ENCODE results near the gene MYO9B. TPM values are rescaled to one million over a fixed set of nuclear protein-coding genes. Genes with fewer than 3 reads are reported as not detected.

Gene MYO9B
- total RNA-seq, 1 donor from 2014 or later: 123 TPM

DNA sequence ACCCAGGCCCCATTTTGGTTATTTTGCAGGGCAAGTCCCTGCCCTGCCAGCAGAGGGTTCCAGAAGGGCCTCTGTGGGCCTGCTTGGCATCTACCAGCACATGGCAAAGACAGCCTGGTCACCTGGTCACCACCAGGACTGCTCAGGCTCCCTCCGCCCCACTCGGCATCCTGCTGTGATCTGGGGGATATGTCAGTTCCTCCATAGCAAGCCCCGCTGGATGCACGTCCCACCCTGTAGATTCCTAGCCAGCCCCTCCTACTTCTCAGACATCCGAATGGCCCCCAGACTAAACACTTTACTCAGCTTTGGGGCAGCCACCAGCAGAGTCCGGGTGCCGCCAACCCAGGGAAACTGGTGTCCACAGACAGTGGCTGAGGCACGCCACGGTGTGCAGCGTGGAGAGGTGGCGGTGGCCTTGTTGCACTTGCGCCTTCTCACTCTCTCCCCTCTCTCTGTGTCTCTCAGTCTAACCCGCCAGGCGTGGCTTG, 107.7 kb downstream of the MYO9B start:
- Histone ChIP-seq H3K27ac (ENCODE audit: low read depth, low read length) (no peak overlapping the region), H3K36me3 (ENCODE audit: insufficient read depth, low read length) (peaks cover 22% of the 10 kb centered on the region), H3K4me2 (ENCODE audit: low read length) (no peak overlapping the region), H2AFZ (ENCODE audit: low read depth, low read length) (no peak overlapping the region), H3K27me3 (ENCODE audit: insufficient read depth, low read length) (no peaks in the 10 kb centered on the region), H3K79me2 (ENCODE audit: insufficient read depth, low read length) (no peaks in the 10 kb centered on the region), H4K20me1 (ENCODE audit: insufficient read depth, low read length) (no peaks in the 10 kb centered on the region), H3K9me3 (ENCODE audit: insufficient read depth, low read depth, low read length) (no peaks in the 10 kb centered on the region), H3K9ac (ENCODE audit: low read length) (no peak overlapping the region), H3K4me3 (ENCODE audit: insufficient read depth, low read depth, low read length) (no peak overlapping the region), H3K4me1 (ENCODE audit: insufficient read depth, low read length) (no peaks in the 10 kb centered on the region)
- DNase-seq (ENCODE audit: low read depth) (no peak), FAIRE-seq (no peak)
- TF ChIP-seq EZH2 (IDR thresholded peaks at IDR 0.05; ENCODE audit: insufficient read depth, low read length): no peak
- TF ChIP-seq, protein P1, sequence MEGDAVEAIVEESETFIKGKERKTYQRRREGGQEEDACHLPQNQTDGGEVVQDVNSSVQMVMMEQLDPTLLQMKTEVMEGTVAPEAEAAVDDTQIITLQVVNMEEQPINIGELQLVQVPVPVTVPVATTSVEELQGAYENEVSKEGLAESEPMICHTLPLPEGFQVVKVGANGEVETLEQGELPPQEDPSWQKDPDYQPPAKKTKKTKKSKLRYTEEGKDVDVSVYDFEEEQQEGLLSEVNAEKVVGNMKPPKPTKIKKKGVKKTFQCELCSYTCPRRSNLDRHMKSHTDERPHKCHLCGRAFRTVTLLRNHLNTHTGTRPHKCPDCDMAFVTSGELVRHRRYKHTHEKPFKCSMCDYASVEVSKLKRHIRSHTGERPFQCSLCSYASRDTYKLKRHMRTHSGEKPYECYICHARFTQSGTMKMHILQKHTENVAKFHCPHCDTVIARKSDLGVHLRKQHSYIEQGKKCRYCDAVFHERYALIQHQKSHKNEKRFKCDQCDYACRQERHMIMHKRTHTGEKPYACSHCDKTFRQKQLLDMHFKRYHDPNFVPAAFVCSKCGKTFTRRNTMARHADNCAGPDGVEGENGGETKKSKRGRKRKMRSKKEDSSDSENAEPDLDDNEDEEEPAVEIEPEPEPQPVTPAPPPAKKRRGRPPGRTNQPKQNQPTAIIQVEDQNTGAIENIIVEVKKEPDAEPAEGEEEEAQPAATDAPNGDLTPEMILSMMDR (IDR thresholded peaks at IDR 0.05; ENCODE audit: insufficient read depth, low read depth, low read length): no peak
- Mint-ChIP-seq H3K9me3 (ENCODE audit: unreplicated experiment) (no peaks in the 10 kb centered on the region), H3K36me3 (ENCODE audit: low read depth, unreplicated experiment) (peaks cover 10% of the 10 kb centered on the region), H3K4me3 (ENCODE audit: unreplicated experiment) (no peak overlapping the region), H3K4me1 (ENCODE audit: low read depth, unreplicated experiment) (no peaks in the 10 kb centered on the region), H3K27ac (ENCODE audit: unreplicated experiment) (no peak overlapping the region), H3K27me3 (ENCODE audit: low read depth, unreplicated experiment) (no peaks in the 10 kb centered on the region)

DNA sequence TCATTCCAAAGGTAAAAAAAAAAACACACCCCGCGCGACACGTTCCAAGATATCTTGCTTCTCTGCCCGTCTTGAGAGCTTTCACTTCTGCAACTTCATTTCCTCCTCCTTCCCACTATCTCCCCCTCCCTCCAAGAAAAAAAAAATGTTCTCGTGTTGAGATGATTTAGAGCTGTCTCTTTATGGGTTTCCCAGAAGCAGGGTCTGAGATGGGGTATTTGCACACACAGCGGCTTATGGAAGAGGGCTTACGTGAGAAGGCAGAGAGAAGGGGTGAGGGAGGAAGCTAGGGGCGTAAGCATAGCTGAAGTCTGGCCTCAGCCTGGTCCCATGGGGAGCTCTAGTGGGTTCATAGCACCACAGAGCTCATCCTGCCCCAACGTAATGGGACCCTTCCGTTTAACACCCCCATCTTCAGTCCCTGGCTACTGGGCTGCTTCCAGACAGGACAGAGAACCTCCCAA, 108.3 kb downstream of the MYO9B start:
- Histone ChIP-seq H3K4me2 (ENCODE audit: low read length) (no peak overlapping the region), H3K27ac (ENCODE audit: low read depth, low read length) (no peak overlapping the region), H3K36me3 (ENCODE audit: insufficient read depth, low read length) (peaks cover 22% of the 10 kb centered on the region), H4K20me1 (ENCODE audit: insufficient read depth, low read length) (no peaks in the 10 kb centered on the region), H3K4me3 (ENCODE audit: insufficient read depth, low read depth, low read length) (no peak overlapping the region), H3K9ac (ENCODE audit: low read length) (no peak overlapping the region), H2AFZ (ENCODE audit: low read depth, low read length) (no peak overlapping the region), H3K9me3 (ENCODE audit: insufficient read depth, low read depth, low read length) (no peaks in the 10 kb centered on the region), H3K27me3 (ENCODE audit: insufficient read depth, low read length) (no peaks in the 10 kb centered on the region), H3K4me1 (ENCODE audit: insufficient read depth, low read length) (no peaks in the 10 kb centered on the region), H3K79me2 (ENCODE audit: insufficient read depth, low read length) (no peaks in the 10 kb centered on the region)
- TF ChIP-seq, protein P1 (IDR thresholded peaks at IDR 0.05; ENCODE audit: insufficient read depth, low read depth, low read length): no peak
- no peak for TF ChIP-seq EZH2 (IDR thresholded peaks at IDR 0.05; ENCODE audit: insufficient read depth, low read length)
- Mint-ChIP-seq H3K9me3 (ENCODE audit: unreplicated experiment) (no peaks in the 10 kb centered on the region), H3K4me3 (ENCODE audit: unreplicated experiment) (no peak overlapping the region), H3K27me3 (ENCODE audit: low read depth, unreplicated experiment) (no peaks in the 10 kb centered on the region), H3K4me1 (ENCODE audit: low read depth, unreplicated experiment) (no peaks in the 10 kb centered on the region), H3K27ac (ENCODE audit: unreplicated experiment) (no peak overlapping the region), H3K36me3 (ENCODE audit: low read depth, unreplicated experiment) (peaks cover 10% of the 10 kb centered on the region)
- FAIRE-seq (no peak), DNase-seq (ENCODE audit: low read depth) (no peak)

DNA sequence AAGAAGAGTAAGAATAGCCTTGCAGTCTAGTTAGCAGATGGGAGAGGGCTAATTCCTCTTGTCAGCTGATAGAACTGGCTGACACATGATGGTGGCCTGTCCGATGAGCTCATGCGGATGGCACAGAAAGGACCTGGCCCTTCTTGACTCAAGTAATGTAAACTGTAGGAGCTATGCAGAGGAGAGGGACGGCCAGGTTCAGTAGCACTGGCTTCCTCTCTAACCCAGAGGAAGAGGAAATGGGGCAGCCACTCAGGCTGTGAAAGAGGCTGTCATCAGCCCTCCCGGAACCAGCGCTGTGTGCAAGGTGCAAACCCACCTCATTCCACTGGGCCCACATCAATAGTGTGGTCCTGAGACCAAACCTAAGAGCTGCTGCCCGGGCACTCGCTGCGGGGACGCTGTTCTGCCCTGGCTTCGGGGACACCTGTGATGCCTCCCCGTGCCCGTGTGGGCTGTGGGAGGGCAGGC, 108.8 kb downstream of the MYO9B start:
- H3K4me1 Mint-ChIP-seq (ENCODE audit: low read depth, unreplicated experiment): no peaks in the 10 kb centered on the region
- no peak overlapping the region for H3K9ac ChIP-seq (ENCODE audit: low read length)
- H3K27me3 ChIP-seq (ENCODE audit: insufficient read depth, low read length): no peaks in the 10 kb centered on the region
- no peak overlapping the region for H2AFZ ChIP-seq (ENCODE audit: low read depth, low read length)
- no peaks in the 10 kb centered on the region for H4K20me1 ChIP-seq (ENCODE audit: insufficient read depth, low read length)
- H3K27ac Mint-ChIP-seq (ENCODE audit: unreplicated experiment): no peak overlapping the region
- no peaks in the 10 kb centered on the region for H3K9me3 Mint-ChIP-seq (ENCODE audit: unreplicated experiment)
- H3K9me3 ChIP-seq (ENCODE audit: insufficient read depth, low read depth, low read length): no peaks in the 10 kb centered on the region
- no peak for TF ChIP-seq EZH2 (IDR thresholded peaks at IDR 0.05; ENCODE audit: insufficient read depth, low read length)
- TF ChIP-seq, protein P1 (IDR thresholded peaks at IDR 0.05; ENCODE audit: insufficient read depth, low read depth, low read length): no peak
- FAIRE-seq (no peak), DNase-seq (ENCODE audit: low read depth) (no peak)
- H3K36me3 ChIP-seq (ENCODE audit: insufficient read depth, low read length): peaks cover 27% of the 10 kb centered on the region
- no peaks in the 10 kb centered on the region for H3K79me2 ChIP-seq (ENCODE audit: insufficient read depth, low read length)
- no peak overlapping the region for H3K4me3 ChIP-seq (ENCODE audit: insufficient read depth, low read depth, low read length)
- no peak overlapping the region for H3K27ac ChIP-seq (ENCODE audit: low read depth, low read length)
- no peak overlapping the region for H3K4me3 Mint-ChIP-seq (ENCODE audit: unreplicated experiment)
- no peaks in the 10 kb centered on the region for H3K27me3 Mint-ChIP-seq (ENCODE audit: low read depth, unreplicated experiment)
- peaks cover 10% of the 10 kb centered on the region for H3K36me3 Mint-ChIP-seq (ENCODE audit: low read depth, unreplicated experiment)
- no peaks in the 10 kb centered on the region for H3K4me1 ChIP-seq (ENCODE audit: insufficient read depth, low read length)
- no peak overlapping the region for H3K4me2 ChIP-seq (ENCODE audit: low read length)
